Mesendoderm (in vitro differentiated cells): ENCODE measurements around the gene GRM7.

ENCODE experiments used
- DNase-seq: peaks from one replicate; pipeline ENCODE4 v3.0.0; 2013
- H2AK5ac ChIP-seq: 2 replicates; pipeline ENCODE4 v1.6.1; 2013; ENCODE audit warnings: low read length, inconsistent platforms
- H2BK120ac ChIP-seq: 2 replicates; pipeline ENCODE4 v1.6.1; 2013; ENCODE audit warnings: low read depth, mild to moderate bottlenecking, low read length, moderate library complexity, mixed read lengths
- H2BK15ac ChIP-seq: replicated peaks from 2 replicates; pipeline ENCODE4 v1.6.1; 2013; ENCODE audit warnings: low read depth, mild to moderate bottlenecking, moderate library complexity
- H2BK5ac ChIP-seq: 2 replicates; pipeline ENCODE4 v1.6.1; 2013; ENCODE audit warnings: low read length, inconsistent platforms
- H3K18ac ChIP-seq: 2 replicates; pipeline ENCODE4 v1.6.1; 2013; ENCODE audit warnings: mild to moderate bottlenecking, low read length, mixed read lengths
- H3K23ac ChIP-seq: one replicate; pipeline ENCODE4 v1.6.1; 2013; ENCODE audit warnings: low read length
- H3K27ac ChIP-seq: 2 replicates; pipeline ENCODE4 v1.5.1; 2013; ENCODE audit warnings: low read depth, mild to moderate bottlenecking, inconsistent platforms, low read length, moderate library complexity
- H3K27me3 ChIP-seq: 2 replicates; pipeline ENCODE4 v1.6.1; 2013; ENCODE audit warnings: low read length, control low read depth, mild to moderate bottlenecking, inconsistent platforms; ENCODE audit not compliant: insufficient read depth, poor library complexity
- H3K36me3 ChIP-seq: 2 replicates; pipeline ENCODE4 v1.6.1; 2013; ENCODE audit warnings: low read length, inconsistent platforms; ENCODE audit not compliant: control insufficient read depth, insufficient read depth
- H3K4ac ChIP-seq: one replicate; pipeline ENCODE4 v1.6.1; 2013; ENCODE audit warnings: low read depth, mild to moderate bottlenecking, low read length, moderate library complexity
- H3K4me1 ChIP-seq: 2 replicates; pipeline ENCODE4 v1.6.1; 2013; ENCODE audit warnings: low read depth, low read length, inconsistent platforms; ENCODE audit not compliant: control insufficient read depth
- H3K4me2 ChIP-seq: 2 replicates; pipeline ENCODE4 v1.6.1; 2013; ENCODE audit warnings: low read length
- H3K4me3 ChIP-seq: 2 replicates; pipeline ENCODE4 v1.5.1; 2013; ENCODE audit warnings: mild to moderate bottlenecking, low read length
- H3K56ac ChIP-seq: one replicate; pipeline ENCODE4 v1.6.1; 2013; ENCODE audit warnings: low read length
- H3K79me1 ChIP-seq: 2 replicates; pipeline ENCODE4 v1.6.1; 2013; ENCODE audit warnings: low read length, inconsistent platforms
- H3K79me2 ChIP-seq: 2 replicates; pipeline ENCODE4 v1.6.1; 2013; ENCODE audit warnings: mild to moderate bottlenecking, low read length; ENCODE audit not compliant: control insufficient read depth, insufficient read depth
- H3K9ac ChIP-seq: 2 replicates; pipeline ENCODE4 v1.6.1; 2013; ENCODE audit warnings: low read length, inconsistent platforms
- H4K5ac ChIP-seq: one replicate; pipeline ENCODE4 v1.6.1; 2013; ENCODE audit warnings: low read length
- H4K8ac ChIP-seq: one replicate; pipeline ENCODE4 v1.6.1; 2013; ENCODE audit warnings: low read depth, mild to moderate bottlenecking, control low read depth, low read length, moderate library complexity
- WGBS: extraction: QIAGEN DNeasy Blood & Tissue Kit; methylation state at CpG from one replicate; pipeline ENCODE4 v1.1.7; 2013; ENCODE audit warnings: low lambda C conversion rate, missing lambda C conversion rate; ENCODE audit not compliant: insufficient coverage; ENCODE audit errors: extremely low coverage; 5-methylcytosine and 5-hydroxymethylcytosine counted together

The GRM7 gene

GRCh38 chr3:7371693-7372572 lies 511.0 kb downstream of the GRM7 start:
- Histone ChIP-seq H3K27me3 (no peaks in the 10 kb centered on the region), H3K79me1 (no peaks in the 10 kb centered on the region), H2BK5ac (no peak overlapping the region), H3K23ac (no peak overlapping the region), H4K5ac (no peak overlapping the region), H3K4me2 (no peak overlapping the region), H3K9ac (no peak overlapping the region), H2BK120ac (no peak overlapping the region), H3K18ac (no peak overlapping the region), H3K4me3 (no peak overlapping the region), H3K4me1 (no peaks in the 10 kb centered on the region), H3K56ac (no peak overlapping the region), H3K27ac (no peak overlapping the region), H3K36me3 (no peaks in the 10 kb centered on the region), H2AK5ac (no peak overlapping the region), H2BK15ac (no peak overlapping the region), H3K4ac (no peak overlapping the region), H4K8ac (no peak overlapping the region), H3K79me2 (no peaks in the 10 kb centered on the region)
- WGBS = no CpG with 5 or more reads among the region's 7 CpGs
- DNase-seq = no peak

- no peak overlapping the region for H4K5ac ChIP-seq
- no peaks in the 10 kb centered on the region for H3K79me1 ChIP-seq
- H3K4me2 ChIP-seq = no peak overlapping the region
- H3K18ac ChIP-seq = no peak overlapping the region
- H3K4me3 ChIP-seq = no peak overlapping the region
- no peak overlapping the region for H4K8ac ChIP-seq
- no peak overlapping the region for H3K9ac ChIP-seq
- no peak overlapping the region for H2AK5ac ChIP-seq
- H3K36me3 ChIP-seq = no peaks in the 10 kb centered on the region
- H3K56ac ChIP-seq = no peak overlapping the region
- no peaks in the 10 kb centered on the region for H3K79me2 ChIP-seq
- H2BK15ac ChIP-seq = no peak overlapping the region
- H2BK5ac ChIP-seq = no peak overlapping the region
- H3K4me1 ChIP-seq = no peaks in the 10 kb centered on the region
- no peak overlapping the region for H3K23ac ChIP-seq
- H3K4ac ChIP-seq = no peak overlapping the region
- DNase-seq = no peak
- H3K27ac ChIP-seq = no peak overlapping the region
- WGBS = no CpG with 5 or more reads among the region's 2 CpGs
- no peak overlapping the region for H2BK120ac ChIP-seq
- no peaks in the 10 kb centered on the region for H3K27me3 ChIP-seq
Observed at GRCh38 chr3:7377103-7377502, 516.2 kb downstream of the GRM7 start.

DNA sequence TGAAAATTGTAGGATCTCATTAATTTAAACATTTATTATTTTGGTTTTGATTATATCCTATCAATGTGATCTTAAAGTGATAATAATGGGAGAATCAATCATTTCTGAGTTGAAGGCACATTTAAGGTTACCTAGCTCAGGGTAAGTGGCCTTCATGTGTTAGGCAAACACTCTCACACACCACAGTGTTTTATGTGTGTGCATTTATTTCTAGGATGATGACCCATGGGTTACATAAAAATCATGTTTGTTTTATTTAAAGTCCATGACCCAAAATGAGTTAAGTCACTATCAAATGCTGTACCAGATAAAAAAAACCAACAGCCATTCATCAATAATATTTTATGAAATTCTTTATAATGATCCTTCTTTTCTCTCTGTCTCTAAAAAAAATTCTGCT lies 520.8 kb downstream of the GRM7 start:
- no peak overlapping the region for H3K4me2 ChIP-seq
- no peak overlapping the region for H3K4ac ChIP-seq
- no peaks in the 10 kb centered on the region for H3K27me3 ChIP-seq
- no peak overlapping the region for H3K18ac ChIP-seq
- H4K5ac ChIP-seq = no peak overlapping the region
- no peak overlapping the region for H3K9ac ChIP-seq
- DNase-seq = no peak
- no peak overlapping the region for H2BK15ac ChIP-seq
- no peaks in the 10 kb centered on the region for H3K4me1 ChIP-seq
- no peak overlapping the region for H2BK5ac ChIP-seq
- H3K4me3 ChIP-seq = no peak overlapping the region
- no peak overlapping the region for H3K23ac ChIP-seq
- H2AK5ac ChIP-seq = no peak overlapping the region
- H3K36me3 ChIP-seq = no peaks in the 10 kb centered on the region
- H3K79me2 ChIP-seq = no peaks in the 10 kb centered on the region
- no peak overlapping the region for H3K27ac ChIP-seq
- no peak overlapping the region for H4K8ac ChIP-seq
- no peak overlapping the region for H2BK120ac ChIP-seq
- no peaks in the 10 kb centered on the region for H3K79me1 ChIP-seq
- H3K56ac ChIP-seq = no peak overlapping the region

DNA sequence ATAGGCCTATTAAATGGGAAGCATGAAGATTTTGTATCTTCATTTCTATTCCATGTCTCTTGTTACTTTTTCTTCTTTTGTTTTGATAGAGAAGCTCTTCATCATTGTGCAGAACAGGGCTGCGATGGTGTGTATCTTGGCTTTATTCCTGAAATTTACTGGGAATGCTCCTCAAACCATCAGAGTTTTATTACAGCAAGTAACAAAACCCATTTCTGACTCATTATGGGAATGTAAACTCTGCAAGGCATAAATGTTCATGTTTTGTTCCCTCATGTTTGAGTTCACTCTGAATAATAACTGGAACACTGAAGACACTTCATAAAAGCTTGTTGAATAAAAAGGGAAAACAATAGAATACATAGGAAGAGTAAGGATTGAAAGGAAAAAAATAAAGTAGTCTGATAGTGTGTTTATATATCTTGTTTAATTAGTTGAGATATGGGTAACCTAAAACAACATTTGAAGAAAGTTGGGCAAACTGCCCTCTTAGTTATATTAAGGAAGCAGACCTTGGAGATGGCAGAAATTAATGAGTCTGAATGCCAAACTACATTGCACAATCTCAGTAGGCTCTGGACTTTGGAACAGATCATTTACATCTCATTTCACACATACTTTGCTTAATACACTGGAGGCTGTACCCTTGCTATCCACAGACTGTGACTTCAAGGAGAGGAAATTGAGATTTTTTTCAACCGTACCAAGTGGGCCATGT lies 521.5 kb downstream of the GRM7 start:
- Histone ChIP-seq H3K18ac (no peak overlapping the region), H3K4ac (no peak overlapping the region), H4K5ac (no peak overlapping the region), H3K79me1 (no peaks in the 10 kb centered on the region), H3K27ac (no peak overlapping the region), H3K56ac (no peak overlapping the region), H3K4me3 (no peak overlapping the region), H3K79me2 (no peaks in the 10 kb centered on the region), H3K23ac (no peak overlapping the region), H3K4me2 (no peak overlapping the region), H2BK15ac (no peak overlapping the region), H2BK5ac (no peak overlapping the region), H3K9ac (no peak overlapping the region), H2AK5ac (no peak overlapping the region), H3K4me1 (no peaks in the 10 kb centered on the region), H2BK120ac (no peak overlapping the region), H4K8ac (no peak overlapping the region), H3K36me3 (no peaks in the 10 kb centered on the region), H3K27me3 (no peaks in the 10 kb centered on the region)
- DNase-seq = no peak
- WGBS = no CpG with 5 or more reads among the region's 2 CpGs

GRCh38 chr3:7385635-7386034 lies 524.7 kb downstream of the GRM7 start:
- H3K4me3 ChIP-seq = no peak overlapping the region
- H3K79me1 ChIP-seq = no peaks in the 10 kb centered on the region
- H2BK120ac ChIP-seq = no peak overlapping the region
- no peak overlapping the region for H3K18ac ChIP-seq
- no peak overlapping the region for H2AK5ac ChIP-seq
- DNase-seq = no peak
- H3K36me3 ChIP-seq = no peaks in the 10 kb centered on the region
- no peaks in the 10 kb centered on the region for H3K27me3 ChIP-seq
- H4K5ac ChIP-seq = no peak overlapping the region
- H3K23ac ChIP-seq = no peak overlapping the region
- WGBS = no CpG with 5 or more reads among the region's 2 CpGs
- H4K8ac ChIP-seq = no peak overlapping the region
- no peaks in the 10 kb centered on the region for H3K4me1 ChIP-seq
- no peak overlapping the region for H2BK15ac ChIP-seq
- H3K4me2 ChIP-seq = no peak overlapping the region
- H3K4ac ChIP-seq = no peak overlapping the region
- H3K9ac ChIP-seq = no peak overlapping the region
- H3K56ac ChIP-seq = no peak overlapping the region
- H3K27ac ChIP-seq = no peak overlapping the region
- no peaks in the 10 kb centered on the region for H3K79me2 ChIP-seq
- no peak overlapping the region for H2BK5ac ChIP-seq
